Rectal smooth muscle tissue (tissue), 1 donor: Measurements from ENCODE around the gene GHR.

Source experiments
- H3K27ac ChIP-seq: one replicate; pipeline ENCODE4 v1.7.0; 2013; ENCODE audit warnings: low read depth, low read length, inconsistent platforms
- H3K27me3 ChIP-seq: one replicate; pipeline ENCODE4 v1.7.0; 2013; ENCODE audit warnings: low read length; ENCODE audit not compliant: control insufficient read depth, insufficient read depth
- H3K36me3 ChIP-seq: one replicate; pipeline ENCODE4 v1.7.0; 2013; ENCODE audit warnings: low read length; ENCODE audit not compliant: control insufficient read depth, insufficient read depth
- H3K4me1 ChIP-seq: one replicate; pipeline ENCODE4 v1.7.0; 2013; ENCODE audit warnings: low read length; ENCODE audit not compliant: control insufficient read depth, insufficient read depth
- H3K4me3 ChIP-seq: one replicate; pipeline ENCODE4 v1.7.0; 2013; ENCODE audit warnings: low read length
- H3K9ac ChIP-seq: one replicate; pipeline ENCODE4 v1.7.0; 2013; ENCODE audit warnings: low read length

Gene GHR

GRCh38 chr5:42582723-42583122, 159.5 kb downstream of the GHR start:
- Histone ChIP-seq H3K9ac (no peak overlapping the region), H3K4me1 (peaks cover 5% of the 10 kb centered on the region), H3K27ac (no peak overlapping the region), H3K4me3 (no peak overlapping the region), H3K27me3 (no peaks in the 10 kb centered on the region), H3K36me3 (no peaks in the 10 kb centered on the region)

GRCh38 chr5:42583322-42583721, 160.1 kb downstream of the GHR start:
- Histone ChIP-seq H3K27ac (no peak overlapping the region), H3K4me1 (peaks cover 5% of the 10 kb centered on the region), H3K9ac (no peak overlapping the region), H3K4me3 (no peak overlapping the region), H3K27me3 (no peaks in the 10 kb centered on the region), H3K36me3 (no peaks in the 10 kb centered on the region)

GRCh38 chr5:42586625-42587024, 163.4 kb downstream of the GHR start:
- Histone ChIP-seq H3K4me3 (no peak overlapping the region), H3K4me1 (peaks cover 14% of the 10 kb centered on the region), H3K27me3 (no peaks in the 10 kb centered on the region), H3K36me3 (no peaks in the 10 kb centered on the region), H3K27ac (no peak overlapping the region), H3K9ac (no peak overlapping the region)

GRCh38 chr5:42587096-42587723, 164.0 kb downstream of the GHR start:
- Histone ChIP-seq H3K9ac (no peak overlapping the region), H3K36me3 (no peaks in the 10 kb centered on the region), H3K27me3 (no peaks in the 10 kb centered on the region), H3K27ac (no peak overlapping the region), H3K4me1 (peaks cover 14% of the 10 kb centered on the region), H3K4me3 (peak overlapping the region; percentile 12)

- H3K9ac ChIP-seq: no peak overlapping the region
- H3K36me3 ChIP-seq: no peaks in the 10 kb centered on the region
- H3K27ac ChIP-seq: no peak overlapping the region
- no peaks in the 10 kb centered on the region for H3K27me3 ChIP-seq
- no peak overlapping the region for H3K4me3 ChIP-seq
- H3K4me1 ChIP-seq: peaks cover 14% of the 10 kb centered on the region
Observed at GRCh38 chr5:42590566-42590965, 167.3 kb downstream of the GHR start.

- Histone ChIP-seq H3K27ac (peak overlapping the region; percentile 11), H3K4me3 (no peak overlapping the region), H3K36me3 (no peaks in the 10 kb centered on the region), H3K9ac (no peak overlapping the region), H3K4me1 (peaks cover 14% of the 10 kb centered on the region), H3K27me3 (no peaks in the 10 kb centered on the region)
Observed at GRCh38 chr5:42591015-42591414, 167.8 kb downstream of the GHR start.

GRCh38 chr5:42592401-42593140, 169.3 kb downstream of the GHR start:
- Histone ChIP-seq H3K27me3 (no peaks in the 10 kb centered on the region), H3K9ac (no peak overlapping the region), H3K36me3 (no peaks in the 10 kb centered on the region), H3K27ac (no peak overlapping the region), H3K4me1 (peaks cover 9% of the 10 kb centered on the region), H3K4me3 (no peak overlapping the region)

- H3K9ac ChIP-seq: no peak overlapping the region
- H3K27ac ChIP-seq: no peak overlapping the region
- H3K36me3 ChIP-seq: no peaks in the 10 kb centered on the region
- no peak overlapping the region for H3K4me3 ChIP-seq
- H3K27me3 ChIP-seq: no peaks in the 10 kb centered on the region
- H3K4me1 ChIP-seq: peaks cover 9% of the 10 kb centered on the region
Observed at GRCh38 chr5:42593591-42593990, 170.4 kb downstream of the GHR start.

- Histone ChIP-seq H3K9ac (no peak overlapping the region), H3K36me3 (no peaks in the 10 kb centered on the region), H3K4me3 (no peak overlapping the region), H3K27ac (no peak overlapping the region), H3K4me1 (peaks cover 3% of the 10 kb centered on the region), H3K27me3 (no peaks in the 10 kb centered on the region)
Observed at GRCh38 chr5:42595597-42595996, 172.4 kb downstream of the GHR start.

GRCh38 chr5:42596817-42597216, 173.6 kb downstream of the GHR start:
- Histone ChIP-seq H3K36me3 (no peaks in the 10 kb centered on the region), H3K9ac (no peak overlapping the region), H3K27me3 (no peaks in the 10 kb centered on the region), H3K27ac (no peak overlapping the region), H3K4me3 (no peak overlapping the region), H3K4me1 (no peaks in the 10 kb centered on the region)

GRCh38 chr5:42597318-42597937, 174.2 kb downstream of the GHR start:
- no peaks in the 10 kb centered on the region for H3K4me1 ChIP-seq
- no peak overlapping the region for H3K4me3 ChIP-seq
- H3K36me3 ChIP-seq: no peaks in the 10 kb centered on the region
- H3K9ac ChIP-seq: no peak overlapping the region
- H3K27me3 ChIP-seq: no peaks in the 10 kb centered on the region
- no peak overlapping the region for H3K27ac ChIP-seq

- Histone ChIP-seq H3K4me3 (no peak overlapping the region), H3K36me3 (no peaks in the 10 kb centered on the region), H3K27me3 (no peaks in the 10 kb centered on the region), H3K4me1 (no peaks in the 10 kb centered on the region), H3K9ac (no peak overlapping the region), H3K27ac (no peak overlapping the region)
Observed at GRCh38 chr5:42598311-42598710, 175.1 kb downstream of the GHR start.
